Measurements from ENCODE around the gene MMS22L.
A peak's percentile ranks its signal among the peaks of the same experiment; 100 is the strongest.

The MMS22L gene

DNA sequence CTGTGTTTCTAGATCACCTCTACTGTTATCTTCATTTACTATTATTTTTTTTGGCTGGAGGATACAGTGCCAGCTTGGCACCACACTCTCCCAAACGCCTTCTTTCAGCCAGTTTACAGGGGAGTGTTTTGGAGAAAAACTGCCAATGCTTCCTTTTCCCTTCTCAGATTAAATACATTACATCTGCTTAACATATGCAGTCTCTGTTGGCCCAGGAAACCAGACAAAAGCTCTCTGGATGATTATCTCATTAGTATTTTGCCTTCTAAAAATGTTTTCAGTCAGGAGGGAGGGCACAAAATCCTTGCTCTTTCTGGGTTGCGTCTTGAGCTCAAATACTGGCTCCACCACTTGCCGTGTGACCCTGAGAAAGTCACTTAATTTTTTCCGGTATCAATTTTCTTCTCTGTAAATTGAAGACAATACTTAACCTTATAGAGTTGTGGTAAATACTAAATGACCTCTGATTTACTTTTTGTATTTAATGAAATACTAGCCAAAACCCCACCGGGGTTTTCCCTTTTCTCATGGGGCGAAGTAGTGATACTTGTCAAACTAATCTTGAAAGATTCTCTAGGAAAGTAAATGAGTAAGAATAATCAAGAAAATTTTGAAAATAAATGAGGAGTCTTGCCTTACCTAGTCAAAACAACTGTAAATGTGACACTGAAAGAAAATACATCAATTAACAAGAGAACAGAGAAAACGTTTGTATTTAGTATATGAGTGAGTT is 146.2 kb downstream of the MMS22L start:
- TF ChIP-seq, protein P1, sequence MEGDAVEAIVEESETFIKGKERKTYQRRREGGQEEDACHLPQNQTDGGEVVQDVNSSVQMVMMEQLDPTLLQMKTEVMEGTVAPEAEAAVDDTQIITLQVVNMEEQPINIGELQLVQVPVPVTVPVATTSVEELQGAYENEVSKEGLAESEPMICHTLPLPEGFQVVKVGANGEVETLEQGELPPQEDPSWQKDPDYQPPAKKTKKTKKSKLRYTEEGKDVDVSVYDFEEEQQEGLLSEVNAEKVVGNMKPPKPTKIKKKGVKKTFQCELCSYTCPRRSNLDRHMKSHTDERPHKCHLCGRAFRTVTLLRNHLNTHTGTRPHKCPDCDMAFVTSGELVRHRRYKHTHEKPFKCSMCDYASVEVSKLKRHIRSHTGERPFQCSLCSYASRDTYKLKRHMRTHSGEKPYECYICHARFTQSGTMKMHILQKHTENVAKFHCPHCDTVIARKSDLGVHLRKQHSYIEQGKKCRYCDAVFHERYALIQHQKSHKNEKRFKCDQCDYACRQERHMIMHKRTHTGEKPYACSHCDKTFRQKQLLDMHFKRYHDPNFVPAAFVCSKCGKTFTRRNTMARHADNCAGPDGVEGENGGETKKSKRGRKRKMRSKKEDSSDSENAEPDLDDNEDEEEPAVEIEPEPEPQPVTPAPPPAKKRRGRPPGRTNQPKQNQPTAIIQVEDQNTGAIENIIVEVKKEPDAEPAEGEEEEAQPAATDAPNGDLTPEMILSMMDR (IDR thresholded peaks at IDR 0.05; ENCODE audit: low read length, missing control alignments) = no peak
- no peak overlapping the region for H3K4me3 ChIP-seq (replicated peaks; ENCODE audit: low read depth, low read length)
- DNase-seq (ENCODE audit: low read depth) = no peak

DNA sequence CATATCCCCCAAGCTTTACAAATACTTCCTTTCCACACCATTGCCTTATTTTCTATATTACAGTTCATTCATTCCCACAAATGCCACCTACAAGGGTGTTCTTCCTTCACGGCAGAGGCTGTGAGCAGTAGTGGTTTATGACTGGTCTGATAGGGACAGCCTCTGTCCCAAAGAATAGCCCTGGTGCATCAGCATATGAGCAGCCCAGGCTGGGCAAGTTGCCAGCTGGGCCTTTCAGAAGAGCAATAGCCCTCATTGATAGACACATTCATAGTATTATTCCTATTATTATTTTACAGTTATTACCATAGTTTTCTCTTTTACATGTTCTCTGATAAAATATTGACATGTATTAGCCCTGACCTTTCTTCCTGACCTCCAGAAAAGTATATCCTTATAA is 149.9 kb downstream of the MMS22L start:
- TF ChIP-seq, protein P1 (IDR thresholded peaks at IDR 0.05; ENCODE audit: low read length, missing control alignments) = no peak
- H3K4me3 ChIP-seq (replicated peaks; ENCODE audit: low read depth, low read length) = no peak overlapping the region
- peak; percentile 14 for DNase-seq (ENCODE audit: low read depth)

DNA sequence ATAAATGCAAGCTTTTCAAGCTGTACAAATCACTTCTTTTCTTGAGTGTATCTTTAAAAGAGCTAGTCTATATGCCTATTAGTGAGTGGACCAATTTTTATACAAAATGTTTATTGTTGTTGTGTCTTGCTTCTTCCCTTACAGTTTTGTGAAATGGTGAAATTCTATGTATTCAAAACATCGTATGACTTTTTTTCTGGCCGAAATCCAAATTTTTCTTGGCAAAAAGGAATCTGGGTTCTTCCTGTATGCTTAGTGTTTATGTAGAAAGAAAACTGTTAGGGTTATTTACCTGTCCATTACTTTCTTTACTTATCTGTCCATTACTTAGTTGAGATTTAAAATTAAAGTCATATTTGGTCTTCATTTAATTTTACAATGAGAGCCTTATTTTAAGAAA is 153.9 kb downstream of the MMS22L start:
- peak; percentile 49 for DNase-seq (ENCODE audit: low read depth)
- TF ChIP-seq, protein P1 (IDR thresholded peaks at IDR 0.05; ENCODE audit: low read length, missing control alignments) = no peak

DNA sequence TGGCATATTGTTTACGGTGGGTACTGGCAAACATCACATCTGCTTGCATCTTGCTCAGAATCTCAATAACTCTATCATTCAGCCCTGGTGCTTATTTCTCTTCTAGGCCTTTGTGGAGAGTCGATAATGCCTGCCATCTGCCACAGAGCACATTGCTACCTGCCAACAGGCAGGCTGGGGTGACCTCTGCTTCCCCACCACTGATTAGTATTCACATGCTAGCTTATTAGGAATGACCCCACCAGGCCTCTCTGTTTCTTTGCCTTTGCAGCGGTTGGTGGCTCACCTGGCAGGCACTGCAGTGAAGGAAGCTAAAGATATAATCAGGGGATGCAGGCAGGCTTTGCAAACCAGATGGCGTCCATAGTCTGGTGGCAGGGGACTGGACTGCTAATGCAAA is 154.5 kb downstream of the MMS22L start:
- no peak overlapping the region for H3K4me3 ChIP-seq (replicated peaks; ENCODE audit: low read depth, low read length)
- DNase-seq (ENCODE audit: low read depth) = no peak
- TF ChIP-seq, protein P1 (IDR thresholded peaks at IDR 0.05; ENCODE audit: low read length, missing control alignments) = no peak

More for the DNA sequence above, 153.9 kb downstream of the MMS22L start:
- no peak overlapping the region for H3K4me3 ChIP-seq (replicated peaks; ENCODE audit: low read depth, low read length)

DNA sequence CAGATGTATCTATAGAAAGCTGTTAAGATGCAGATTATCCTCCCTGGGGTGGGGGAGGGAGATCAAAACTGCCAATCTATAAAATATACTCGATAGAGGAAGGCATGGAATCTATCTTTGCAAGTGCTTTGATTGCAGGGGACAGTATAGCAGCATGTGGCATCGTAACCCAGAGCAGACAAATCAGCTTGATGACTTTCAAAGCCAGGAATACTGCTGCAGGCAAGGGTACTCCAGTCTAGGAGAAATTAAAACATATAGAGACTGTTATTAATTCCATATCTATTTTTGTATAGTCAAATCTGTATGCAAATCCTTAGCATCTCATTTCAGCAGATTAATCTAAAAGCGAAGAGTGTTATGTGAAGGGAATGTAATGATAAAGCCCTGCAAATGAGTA is 159.4 kb downstream of the MMS22L start:
- TF ChIP-seq, protein P1 (IDR thresholded peaks at IDR 0.05; ENCODE audit: low read length, missing control alignments) = no peak
- no peak overlapping the region for H3K4me3 ChIP-seq (replicated peaks; ENCODE audit: low read depth, low read length)
- DNase-seq (ENCODE audit: low read depth) = no peak

DNA sequence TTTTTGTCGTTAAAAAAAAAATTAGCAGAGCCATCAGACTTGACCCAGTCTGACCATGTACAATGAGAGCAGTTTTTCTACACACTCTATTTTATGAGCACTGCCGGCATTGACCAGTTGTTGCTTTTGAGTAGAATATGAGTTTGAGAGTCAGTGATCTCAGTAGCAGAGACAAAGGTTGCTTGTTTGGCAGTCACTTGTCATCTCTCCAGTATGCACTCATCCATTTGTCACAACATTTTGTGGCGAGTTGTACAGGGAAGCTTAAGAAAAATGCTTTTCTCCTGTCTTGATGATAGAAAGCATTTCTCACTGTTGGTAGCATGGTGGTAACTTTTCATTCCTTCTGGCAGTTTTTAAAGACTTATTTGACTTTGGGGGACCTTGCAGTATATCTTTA is 159.9 kb downstream of the MMS22L start:
- TF ChIP-seq, protein P1 (IDR thresholded peaks at IDR 0.05; ENCODE audit: low read length, missing control alignments) = no peak
- DNase-seq (ENCODE audit: low read depth) = no peak
- no peak overlapping the region for H3K4me3 ChIP-seq (replicated peaks; ENCODE audit: low read depth, low read length)

DNA sequence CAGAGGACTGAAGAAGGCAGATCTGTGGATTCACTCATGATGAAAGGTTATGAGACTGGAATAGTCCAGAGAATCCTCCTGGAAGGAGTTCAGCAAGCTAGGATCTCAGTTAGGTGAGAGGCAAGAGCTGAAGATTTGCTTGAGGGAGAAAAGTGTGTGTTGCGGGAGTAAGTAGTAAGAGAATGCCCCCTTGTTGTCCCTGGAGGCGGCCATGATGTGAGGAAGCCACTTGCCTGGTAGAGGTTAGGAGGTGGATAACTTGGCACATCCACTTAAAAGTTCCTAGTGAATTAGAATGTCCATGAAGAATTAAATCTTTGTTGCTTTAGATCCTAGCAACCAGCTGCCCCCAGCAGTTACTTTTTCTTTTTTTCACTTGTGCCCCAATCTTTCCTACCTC is 162.5 kb downstream of the MMS22L start:
- DNase-seq (ENCODE audit: low read depth) = no peak

More for the DNA sequence above, 162.5 kb downstream of the MMS22L start:
- no peak overlapping the region for H3K4me3 ChIP-seq (replicated peaks; ENCODE audit: low read depth, low read length)
- TF ChIP-seq, protein P1 (IDR thresholded peaks at IDR 0.05; ENCODE audit: low read length, missing control alignments) = no peak
